ENCODE results near the gene DNAJA4. TPM values are rescaled to one million over a fixed set of nuclear protein-coding genes. Genes with fewer than 3 reads are reported as not detected.

DNAJA4 gene
- total RNA-seq, 2 experiments from 2014 or later: not detected

DNA sequence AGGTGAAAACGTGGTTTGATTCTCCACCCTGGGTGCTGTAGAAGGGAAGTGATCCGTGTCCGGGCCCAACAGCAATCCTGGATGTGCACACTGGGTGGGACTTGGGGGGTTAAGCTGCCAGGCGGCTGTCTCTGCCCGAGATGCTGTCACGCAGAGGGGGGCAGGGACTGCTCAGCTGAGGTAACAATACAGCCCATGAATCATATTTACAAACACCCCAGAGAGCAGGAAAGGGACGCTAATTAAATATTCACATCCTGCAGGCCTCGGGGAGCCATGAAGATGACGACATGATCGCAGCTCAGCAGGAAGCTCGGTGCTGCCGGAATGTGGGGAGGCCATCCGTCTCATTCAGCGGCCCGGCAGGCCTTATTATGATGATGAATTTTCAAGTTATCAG is 57.9 kb downstream of the DNAJA4 start:
- no TSS peak for BruUV-seq (replicated peaks)
- Histone ChIP-seq H3K79me2 (ENCODE audit: insufficient read depth, low read depth, low read length) (no peaks in the 10 kb centered on the region), H3K4me3 (ENCODE audit: low read depth, low read length, poor library complexity, severe bottlenecking) (no peak overlapping the region), H3K4me2 (ENCODE audit: low read length) (no peak overlapping the region), H3K4me1 (ENCODE audit: insufficient read depth, low read length, poor library complexity, severe bottlenecking) (no peaks in the 10 kb centered on the region), H3K9me3 (ENCODE audit: low read length) (no peaks in the 10 kb centered on the region), H3K9me2 (ENCODE audit: insufficient read depth, low read length) (no peaks in the 10 kb centered on the region), H4K20me1 (ENCODE audit: insufficient read depth, low read length) (no peaks in the 10 kb centered on the region), H3K27ac (ENCODE audit: low read depth, low read length, poor library complexity, severe bottlenecking) (no peak overlapping the region), H3K36me3 (ENCODE audit: insufficient read depth, low read length) (no peaks in the 10 kb centered on the region), H2AFZ (ENCODE audit: low read length) (no peak overlapping the region)
- TF ChIP-seq CTCF (conservative IDR thresholded peaks at IDR 0.05; ENCODE audit: low read length) (no peak), EZH2phosphoT487 (IDR thresholded peaks at IDR 0.05; ENCODE audit: borderline replicate concordance, low read depth, low read length) (no peak)
- no peak for DNase-seq (ENCODE audit: low spot score)
- POLR2A ChIA-PET: no interaction called here
- CTCF ChIA-PET (ENCODE audit: unreplicated experiment): no interaction called here
- intact Hi-C loops (cut with micrococcal nuclease; ENCODE audit: unreplicated experiment): no loop called here

DNA sequence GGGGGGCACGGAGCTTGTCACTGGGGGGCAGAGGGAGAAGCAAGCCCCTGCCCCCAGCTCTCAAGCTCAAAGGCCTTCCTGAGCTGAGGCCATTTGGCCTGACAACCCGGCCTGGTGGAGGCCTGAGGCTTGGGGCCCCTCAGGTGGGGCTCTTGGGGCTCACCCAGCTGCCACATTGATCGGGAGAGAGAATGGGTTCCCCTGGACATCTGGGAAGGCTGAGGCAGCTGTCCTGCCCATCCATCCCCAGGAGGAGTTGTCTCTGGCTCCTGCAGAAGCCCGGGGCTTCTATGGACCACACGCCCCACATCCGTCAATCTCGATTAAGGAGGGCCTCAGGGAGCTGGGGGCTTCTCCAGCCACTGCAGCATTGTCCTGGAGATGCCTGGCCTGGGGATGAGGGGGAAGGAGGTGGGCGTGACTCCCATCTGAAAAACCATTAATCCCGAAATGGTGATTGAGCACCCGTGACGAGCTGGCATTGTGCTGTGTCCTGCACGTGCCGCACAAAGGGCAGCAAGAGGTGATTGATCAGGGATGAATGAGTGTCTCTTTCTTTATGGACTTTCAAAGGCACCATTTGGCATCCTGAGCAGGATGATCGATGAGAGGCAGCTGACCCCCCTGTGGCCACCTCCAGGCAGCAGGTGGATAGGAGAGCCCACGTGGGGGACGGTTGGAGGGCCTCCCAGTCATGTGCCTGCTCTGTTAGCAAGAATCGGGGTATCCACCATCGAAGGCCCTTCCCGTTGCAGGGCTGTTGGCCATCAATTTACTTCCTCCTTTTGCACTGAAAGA is 58.6 kb downstream of the DNAJA4 start:
- H2AFZ ChIP-seq (ENCODE audit: low read length): no peak overlapping the region
- H4K20me1 ChIP-seq (ENCODE audit: insufficient read depth, low read length): no peaks in the 10 kb centered on the region
- no peaks in the 10 kb centered on the region for H3K9me2 ChIP-seq (ENCODE audit: insufficient read depth, low read length)
- no peak overlapping the region for H3K4me3 ChIP-seq (ENCODE audit: low read depth, low read length, poor library complexity, severe bottlenecking)
- no peaks in the 10 kb centered on the region for H3K9me3 ChIP-seq (ENCODE audit: low read length)
- no peak overlapping the region for H3K4me2 ChIP-seq (ENCODE audit: low read length)
- no peaks in the 10 kb centered on the region for H3K36me3 ChIP-seq (ENCODE audit: insufficient read depth, low read length)
- TF ChIP-seq EZH2phosphoT487 (IDR thresholded peaks at IDR 0.05; ENCODE audit: borderline replicate concordance, low read depth, low read length) (no peak), CTCF (conservative IDR thresholded peaks at IDR 0.05; ENCODE audit: low read length) (no peak)
- BruUV-seq (replicated peaks): no TSS peak
- ChIA-PET POLR2A (no interaction called here), CTCF (ENCODE audit: unreplicated experiment) (no interaction called here)
- DNase-seq (ENCODE audit: low spot score): no peak
- no peaks in the 10 kb centered on the region for H3K79me2 ChIP-seq (ENCODE audit: insufficient read depth, low read depth, low read length)
- no peaks in the 10 kb centered on the region for H3K4me1 ChIP-seq (ENCODE audit: insufficient read depth, low read length, poor library complexity, severe bottlenecking)
- no peak overlapping the region for H3K27ac ChIP-seq (ENCODE audit: low read depth, low read length, poor library complexity, severe bottlenecking)
- intact Hi-C loops (cut with micrococcal nuclease; ENCODE audit: unreplicated experiment): no loop called here

- H3K27ac ChIP-seq (ENCODE audit: low read depth, low read length, poor library complexity, severe bottlenecking): no peak overlapping the region
- H4K20me1 ChIP-seq (ENCODE audit: insufficient read depth, low read length): no peaks in the 10 kb centered on the region
- H3K36me3 ChIP-seq (ENCODE audit: insufficient read depth, low read length): no peaks in the 10 kb centered on the region
- no peak for TF ChIP-seq EZH2phosphoT487 (IDR thresholded peaks at IDR 0.05; ENCODE audit: borderline replicate concordance, low read depth, low read length)
- TF ChIP-seq CTCF (conservative IDR thresholded peaks at IDR 0.05; ENCODE audit: low read length): no peak
- DNase-seq (ENCODE audit: low spot score): no peak
- no peaks in the 10 kb centered on the region for H3K4me1 ChIP-seq (ENCODE audit: insufficient read depth, low read length, poor library complexity, severe bottlenecking)
- ChIA-PET CTCF (ENCODE audit: unreplicated experiment) (no interaction called here), POLR2A (interaction anchor here (0.6 kb wide), 1 partner anchor 371 kb away, joined by 3 read pairs; no protein-coding TSS in a partner anchor)
- no peaks in the 10 kb centered on the region for H3K9me2 ChIP-seq (ENCODE audit: insufficient read depth, low read length)
- BruUV-seq (replicated peaks): no TSS peak
- no peak overlapping the region for H3K4me2 ChIP-seq (ENCODE audit: low read length)
- H2AFZ ChIP-seq (ENCODE audit: low read length): no peak overlapping the region
- no peak overlapping the region for H3K4me3 ChIP-seq (ENCODE audit: low read depth, low read length, poor library complexity, severe bottlenecking)
- intact Hi-C loops (cut with micrococcal nuclease; ENCODE audit: unreplicated experiment): no loop called here
- no peaks in the 10 kb centered on the region for H3K9me3 ChIP-seq (ENCODE audit: low read length)
- no peaks in the 10 kb centered on the region for H3K79me2 ChIP-seq (ENCODE audit: insufficient read depth, low read depth, low read length)
Observed at GRCh38 chr15:78323693-78324092, 59.3 kb downstream of the DNAJA4 start.
